Stimulated activated CD4-positive, alpha-beta T cell treated with anti-CD3 and anti-CD28 coated beads, Interleukin-15, amount 100 ng/mL, for 48 hours (primary cell): Measurements from ENCODE around the gene HIRA.
"Not testable (repeated sequence)": the region's sequence is repeated elsewhere in the genome, so short reads cannot be mapped to it uniquely, and the experiment has no call there.

Experiments used
- DNase-seq, 2 donors: peaks; one replicate each; pipeline ENCODE4 v3.0.0-alpha.2; 2020; ENCODE audit warnings: low read depth in 2 of 2

Gene HIRA

DNA sequence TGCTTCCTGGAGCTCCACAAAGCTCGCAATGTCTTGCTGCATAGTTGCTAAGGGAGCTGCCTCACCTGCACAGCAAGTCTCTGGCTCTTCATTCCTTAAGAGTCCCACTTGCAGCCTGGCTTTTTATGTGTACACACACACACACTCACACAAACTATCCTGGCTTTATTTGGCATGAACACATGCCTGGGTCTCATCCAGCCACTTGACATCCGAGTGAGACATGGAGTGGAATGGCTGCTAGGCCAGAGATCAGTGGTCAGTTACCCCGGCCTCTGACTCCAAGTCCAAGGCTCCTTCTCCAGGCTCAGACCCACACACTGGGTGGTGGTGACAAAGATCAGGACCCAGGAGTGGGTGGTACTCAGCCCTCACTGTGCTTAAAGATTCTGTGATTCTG is 102.1 kb downstream of the HIRA start:
- no peak for DNase-seq

- DNase-seq, result no peak
These were observed 106.1 kb downstream of the HIRA start for GRCh38 chr22:19325296-19325948.

DNA sequence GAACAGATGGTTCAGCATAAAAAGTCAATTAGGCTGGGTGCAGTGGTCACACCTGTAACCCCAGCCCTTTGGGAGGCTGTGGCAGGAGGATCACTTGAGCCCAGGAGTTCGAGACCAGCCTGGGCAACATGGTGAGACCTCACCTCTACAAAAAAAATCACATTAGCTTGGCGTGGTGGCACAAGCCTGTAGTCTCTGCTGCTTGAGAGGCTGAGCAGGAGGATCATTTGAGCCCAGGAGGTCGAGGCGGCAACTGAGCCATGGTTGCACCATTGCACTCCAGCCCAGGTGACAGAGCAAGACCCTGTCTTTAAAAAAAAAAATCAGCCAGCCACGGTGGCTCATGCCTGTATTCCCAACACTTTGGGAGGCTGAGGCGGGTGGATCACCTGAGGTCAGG is 108.1 kb downstream of the HIRA start:
- DNase-seq, result not testable (repeated sequence)

- no peak for DNase-seq
These were observed 109.8 kb downstream of the HIRA start for GRCh38 chr22:19321757-19322156.

GRCh38 chr22:19320136-19320535 is 111.4 kb downstream of the HIRA start:
- DNase-seq, result not testable (repeated sequence)

GRCh38 chr22:19319281-19319680 is 112.3 kb downstream of the HIRA start:
- no peak for DNase-seq

GRCh38 chr22:19317865-19318264 is 113.7 kb downstream of the HIRA start:
- DNase-seq, result no peak

DNA sequence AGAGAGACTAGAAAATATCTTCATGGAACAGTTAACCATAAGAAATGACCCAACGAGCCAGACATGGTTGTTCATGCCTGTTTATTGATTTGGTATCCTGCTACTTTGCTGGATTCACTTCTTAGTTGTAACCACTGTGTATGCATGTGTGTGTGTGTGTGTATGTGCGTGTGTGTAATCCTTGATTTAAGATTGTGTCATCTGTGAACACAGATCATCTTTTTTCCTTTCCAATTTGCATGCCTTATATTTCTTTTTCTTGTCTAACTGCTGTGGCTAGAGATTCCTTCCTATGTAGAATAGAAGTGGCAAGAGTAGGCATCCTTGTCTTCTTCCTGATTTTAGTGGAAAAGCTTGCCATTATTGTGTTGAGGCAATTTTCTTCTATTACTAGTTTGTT is 123.7 kb downstream of the HIRA start:
- no peak for DNase-seq

DNA sequence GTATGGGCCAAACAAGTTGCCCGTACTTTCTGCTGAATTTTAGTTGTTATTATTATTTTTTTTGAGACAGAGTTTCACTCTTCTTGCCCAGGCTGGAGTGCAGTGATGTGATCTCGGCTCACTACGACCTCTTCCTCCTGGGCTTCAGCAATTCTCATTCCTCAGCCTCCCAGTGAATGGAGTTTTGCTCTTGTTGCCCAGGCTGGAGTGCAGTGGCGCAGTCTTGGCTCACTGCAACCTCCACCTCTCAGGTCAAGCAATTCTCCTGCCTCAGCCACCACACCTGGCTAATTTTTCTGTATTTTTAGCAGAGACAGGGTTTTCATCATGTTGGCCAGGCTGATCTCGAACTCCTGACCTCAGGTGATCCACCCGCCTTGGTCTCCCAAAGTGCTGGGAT is 125.0 kb downstream of the HIRA start:
- DNase-seq, result not testable (repeated sequence)

DNA sequence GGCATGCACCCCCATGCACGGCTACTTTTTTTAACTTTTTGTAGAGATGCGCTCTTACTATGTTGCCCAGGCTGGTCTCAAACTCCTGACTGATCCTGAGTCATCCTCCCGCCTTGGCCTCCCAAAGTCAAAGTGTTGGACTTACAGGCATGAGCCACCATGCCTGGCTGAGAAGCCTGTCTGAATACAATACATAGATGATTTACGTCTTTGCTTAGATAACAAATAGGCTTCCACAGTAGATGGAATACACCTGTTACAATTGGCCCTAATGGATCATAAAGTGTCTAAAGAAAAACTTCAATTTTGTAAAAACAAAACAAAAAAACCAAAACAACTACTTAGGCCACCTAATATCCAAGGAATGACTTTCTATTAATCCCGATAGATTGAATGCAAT is 127.0 kb downstream of the HIRA start:
- DNase-seq, result no peak

DNA sequence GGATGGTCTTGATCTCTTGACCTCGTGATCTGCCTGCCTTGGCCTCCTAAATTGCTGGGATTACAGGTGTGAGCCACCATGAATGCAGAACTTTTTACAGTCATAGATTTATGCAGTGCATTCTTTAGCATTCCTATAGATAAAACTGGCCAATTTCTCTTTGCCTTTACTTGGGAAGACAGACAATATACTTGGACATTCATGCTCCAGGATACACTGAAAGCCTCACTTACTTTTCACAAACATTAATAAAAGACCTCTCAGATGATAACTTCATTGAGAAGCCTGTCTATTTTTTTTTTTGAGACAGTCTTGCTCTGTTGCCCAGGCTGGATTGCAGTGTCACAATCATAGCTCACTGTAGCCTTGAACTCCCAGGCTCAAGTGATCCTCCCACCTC is 127.7 kb downstream of the HIRA start:
- no peak for DNase-seq

- DNase-seq, result no peak
These were observed 135.8 kb downstream of the HIRA start for GRCh38 chr22:19295733-19296132.

GRCh38 chr22:19292458-19293230 is 138.9 kb downstream of the HIRA start:
- DNase-seq, result no peak

DNA sequence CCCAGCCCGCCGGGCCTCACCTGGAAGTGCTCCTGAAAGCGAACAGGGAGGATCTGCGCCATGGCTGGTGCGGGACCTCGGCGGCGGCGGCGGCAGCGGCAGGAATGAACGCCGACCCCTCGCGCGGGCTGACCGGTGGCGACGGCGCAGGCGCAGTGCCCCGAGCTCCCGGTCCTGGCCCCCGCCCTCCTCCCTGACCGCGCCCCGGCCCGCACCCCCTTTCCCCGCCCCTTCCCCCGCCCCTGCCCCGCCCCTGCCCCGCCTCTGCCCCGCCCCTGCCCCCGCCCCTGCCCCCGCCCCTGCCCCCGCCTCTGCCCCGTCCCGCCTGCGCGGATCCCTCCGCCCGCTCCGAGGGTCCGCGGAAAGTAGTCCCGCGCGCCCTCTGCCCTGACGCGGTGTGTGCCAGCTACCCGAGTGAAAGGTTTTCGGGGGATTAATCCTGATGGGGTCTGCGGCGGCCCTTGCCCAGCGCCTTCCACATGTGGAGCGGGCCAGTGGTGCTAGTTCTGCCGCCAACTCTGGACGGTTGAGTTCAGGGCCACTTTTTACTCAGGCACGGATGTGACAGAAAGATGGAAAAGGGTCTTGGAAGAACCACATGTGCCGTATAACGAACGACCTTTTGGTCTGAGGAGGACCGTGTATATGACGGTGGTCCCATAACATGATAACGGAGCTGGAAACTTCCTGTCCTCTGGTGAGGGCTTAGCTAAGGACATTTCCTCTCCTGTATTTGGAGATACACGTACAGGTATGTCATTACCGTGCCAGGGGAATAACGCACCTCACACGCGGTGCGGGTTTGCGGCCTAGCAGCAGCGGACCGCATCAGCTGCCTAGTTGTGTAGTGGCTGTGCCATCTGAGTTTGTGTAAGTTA is 139.7 kb downstream of the HIRA start, which contains the start of gene CLTCL1:
TSS of gene CLTCL1 (minus strand) at position 140 of the 878 bp plus-strand sequence. CDS start at position 62, 78 bp downstream.
- peak; percentile 46 to 60 for DNase-seq

- DNase-seq, result no peak
These were observed 140.3 kb downstream of the HIRA start for GRCh38 chr22:19291218-19291579.

DNA sequence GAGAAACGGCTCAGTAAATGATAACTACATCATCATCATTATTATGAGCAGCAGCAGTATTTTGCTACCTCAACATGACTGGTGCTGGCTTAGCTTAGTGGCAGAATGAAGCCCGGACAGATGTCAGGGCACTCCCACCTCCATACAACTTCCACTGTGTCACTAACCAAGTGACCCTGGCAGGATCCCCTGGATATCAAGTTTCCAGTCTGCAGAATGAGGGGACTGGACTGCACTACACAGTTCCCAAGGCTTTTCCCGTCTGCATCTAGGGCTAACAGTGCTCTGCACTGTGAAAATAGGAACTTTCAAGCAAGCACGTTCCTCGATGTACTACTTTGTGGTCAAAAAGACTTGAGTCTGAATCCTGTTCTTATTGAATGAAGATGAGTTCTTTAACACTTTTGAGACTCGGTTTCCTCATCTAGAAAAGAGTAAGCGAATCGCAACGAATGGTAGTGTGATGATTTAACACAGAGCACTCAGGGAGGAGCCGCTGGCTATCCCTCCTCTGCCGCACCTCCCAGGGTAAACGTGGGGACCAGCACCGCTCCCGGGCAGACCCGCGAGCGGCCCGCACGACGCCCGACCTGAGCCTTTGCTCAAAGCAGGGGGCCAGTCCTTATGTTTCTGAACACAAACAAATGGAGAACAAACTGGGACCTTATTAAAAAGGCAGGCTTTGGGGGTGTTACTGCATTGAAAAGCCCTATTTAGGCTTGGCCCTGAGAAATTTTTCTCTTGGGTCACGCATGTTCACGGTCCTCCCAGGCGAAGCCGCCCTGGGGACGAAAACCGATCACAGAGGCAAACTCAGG is 140.9 kb downstream of the HIRA start:
- no peak for DNase-seq

DNA sequence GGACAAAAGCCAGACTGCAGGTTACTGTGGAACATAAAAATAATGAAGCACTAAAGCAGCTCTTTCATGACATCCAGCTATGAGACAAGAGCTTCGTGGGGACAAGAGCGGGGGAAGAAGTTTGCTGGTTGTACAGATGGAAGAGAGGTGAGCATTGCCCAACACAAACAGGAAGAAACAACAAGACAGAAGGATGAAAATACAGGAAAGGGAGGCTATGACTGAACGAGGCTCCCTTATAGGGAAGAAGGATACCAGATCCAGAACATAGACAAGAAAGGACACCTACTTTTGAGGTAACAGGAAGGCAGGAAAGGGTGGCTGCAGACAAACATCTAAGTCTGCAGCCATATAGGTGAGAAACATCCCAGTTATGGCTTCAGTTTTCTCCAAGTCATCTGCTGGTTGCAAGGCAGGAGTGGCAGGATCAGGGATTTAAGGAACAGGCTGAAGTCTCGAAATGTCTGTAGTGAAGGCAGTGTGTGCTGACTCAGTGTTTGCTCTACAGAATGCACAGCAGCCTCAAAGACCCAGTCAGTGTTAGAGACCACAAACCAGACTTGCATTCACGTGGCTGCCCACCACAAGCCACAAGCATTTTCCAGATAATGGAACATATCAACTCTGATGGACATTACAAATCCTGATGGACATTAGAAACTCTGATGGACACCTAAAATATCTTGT is 141.9 kb downstream of the HIRA start:
- no peak for DNase-seq

- DNase-seq, result no peak
These were observed 143.6 kb downstream of the HIRA start for GRCh38 chr22:19287889-19288288.

DNA sequence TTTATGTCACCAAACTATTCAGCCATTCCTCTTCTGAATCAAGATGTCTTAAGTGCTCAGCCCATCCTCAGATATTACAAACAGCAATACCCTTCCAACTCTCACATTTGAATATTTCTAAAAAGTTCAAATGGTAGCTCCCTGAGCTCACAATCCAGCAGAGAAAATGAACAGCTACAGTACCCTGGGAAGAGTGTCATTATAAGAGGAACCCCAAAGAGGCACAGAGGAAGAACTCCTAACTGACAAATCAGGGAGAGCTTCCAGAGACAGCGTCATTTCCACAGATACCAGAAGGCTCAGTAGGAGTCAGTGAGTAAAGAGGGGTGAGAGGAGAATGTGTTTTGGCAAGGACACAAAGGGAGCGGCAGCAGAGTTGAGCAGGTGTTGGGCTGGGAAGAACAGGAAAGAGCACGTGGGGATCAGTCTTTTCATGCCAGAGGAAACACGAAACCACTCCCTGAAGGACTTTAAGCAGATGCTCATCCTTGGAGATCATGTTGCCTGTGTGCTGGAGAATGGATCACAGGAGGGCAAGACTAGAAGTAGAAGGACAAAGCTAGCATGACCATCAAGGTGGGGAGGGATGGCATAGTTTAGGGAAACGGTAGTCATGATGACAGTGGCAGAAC is 144.3 kb downstream of the HIRA start:
- DNase-seq, result no peak

DNA sequence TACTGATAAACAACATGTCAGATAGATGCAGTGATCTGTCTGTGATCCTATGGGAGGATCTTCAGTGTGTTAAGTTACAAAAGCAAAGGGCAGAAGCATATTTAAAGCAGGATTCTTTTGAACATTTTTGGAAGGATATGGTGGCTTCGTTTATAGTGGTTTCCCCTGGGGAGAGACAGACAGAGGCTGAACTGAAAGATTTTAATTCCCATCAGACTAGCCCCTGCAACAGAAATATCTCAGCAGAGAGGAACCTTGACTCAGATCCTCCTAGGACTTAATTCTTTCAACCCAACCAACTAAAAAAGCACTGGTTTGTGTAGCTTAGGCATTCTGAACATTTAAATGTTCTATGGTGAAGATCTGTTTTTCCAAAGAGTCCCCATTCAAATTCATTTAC is 145.7 kb downstream of the HIRA start:
- no peak for DNase-seq
